ENCODE results near the gene PCED1A.

Gene PCED1A

DNA sequence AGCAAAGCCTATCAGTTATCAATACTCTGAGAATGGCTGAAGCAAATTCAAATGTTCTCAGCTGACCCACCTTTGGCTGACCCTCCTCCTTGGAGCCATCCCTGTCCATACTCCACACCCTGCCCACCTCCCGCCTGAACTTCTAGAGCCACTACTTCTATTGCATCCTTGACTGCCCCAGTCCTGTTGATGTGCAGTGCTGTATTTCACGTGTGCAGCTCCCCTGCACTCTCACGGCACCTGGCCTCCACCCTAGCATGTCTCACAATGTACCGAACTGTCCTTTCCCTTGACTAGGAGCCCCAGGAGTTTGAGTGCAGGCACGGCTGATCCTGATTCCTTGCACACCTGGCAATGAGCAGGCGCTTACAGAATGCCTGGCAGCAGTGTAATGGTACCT, 47.0 kb downstream of the PCED1A start:
- Histone ChIP-seq H3K4me3 (ENCODE audit: low read length) (no peak overlapping the region), H3K36me3 (ENCODE audit: insufficient read depth, low read length) (peaks cover 39% of the 10 kb centered on the region), H3K9me3 (ENCODE audit: low read length) (no peaks in the 10 kb centered on the region)

More for the DNA sequence above, 47.0 kb downstream of the PCED1A start:
- no peaks in the 10 kb centered on the region for H3K27me3 ChIP-seq (ENCODE audit: insufficient read depth, low read length)
- no peak overlapping the region for H2AFZ ChIP-seq (ENCODE audit: low read depth, low read length)
- H3K4me1 ChIP-seq (ENCODE audit: insufficient read depth, low read length) = no peaks in the 10 kb centered on the region

All from neuron (in vitro differentiated cells).